Ureter (tissue), 1 donor: Measurements from ENCODE around the gene PLOD2. TPM values are rescaled to one million over a fixed set of nuclear protein-coding genes. Genes with fewer than 3 reads are reported as not detected.
"Not testable (repeated sequence)": the region's sequence is repeated elsewhere in the genome, so short reads cannot be mapped to it uniquely, and the experiment has no call there.

ENCODE experiments used
- DNase-seq: peaks from one replicate; pipeline ENCODE4 v3.0.0-alpha.2; 2020; ENCODE audit warnings: low spot score
- total RNA-seq: library from RNA; stranded (reverse); gene quantifications from one replicate; pipeline ENCODE4 v1.2.4, GENCODE V29; 2023
- donor health status: DM: yes; HTN: yes; CAD: no.

PLOD2 gene
- total RNA-seq, 1 donor from 2014 or later = 17.7 TPM

- no peak for DNase-seq
These were observed 21.3 kb downstream of the PLOD2 start for GRCh38 chr3:146139586-146140110.

- no peak for DNase-seq
These were observed 22.1 kb downstream of the PLOD2 start for GRCh38 chr3:146138902-146139301.

DNA sequence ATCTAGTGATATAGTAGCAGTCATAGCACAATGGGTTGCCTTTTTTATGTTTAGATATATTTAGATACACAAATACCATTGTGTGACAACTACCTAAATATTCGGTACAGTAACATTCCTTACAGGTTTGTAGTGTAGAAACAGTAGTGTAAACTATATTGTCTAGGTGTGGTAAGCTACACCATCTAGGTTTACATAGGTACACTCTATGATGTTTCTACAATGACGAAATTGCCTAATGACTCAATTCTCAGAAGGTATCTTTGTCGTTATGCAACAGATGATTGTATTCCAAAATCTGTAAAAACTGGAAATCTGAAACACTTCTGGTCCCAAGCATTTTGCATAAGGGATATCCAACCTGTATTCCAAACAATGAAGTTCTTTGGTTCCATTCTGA is 24.3 kb downstream of the PLOD2 start:
- no peak for DNase-seq

DNA sequence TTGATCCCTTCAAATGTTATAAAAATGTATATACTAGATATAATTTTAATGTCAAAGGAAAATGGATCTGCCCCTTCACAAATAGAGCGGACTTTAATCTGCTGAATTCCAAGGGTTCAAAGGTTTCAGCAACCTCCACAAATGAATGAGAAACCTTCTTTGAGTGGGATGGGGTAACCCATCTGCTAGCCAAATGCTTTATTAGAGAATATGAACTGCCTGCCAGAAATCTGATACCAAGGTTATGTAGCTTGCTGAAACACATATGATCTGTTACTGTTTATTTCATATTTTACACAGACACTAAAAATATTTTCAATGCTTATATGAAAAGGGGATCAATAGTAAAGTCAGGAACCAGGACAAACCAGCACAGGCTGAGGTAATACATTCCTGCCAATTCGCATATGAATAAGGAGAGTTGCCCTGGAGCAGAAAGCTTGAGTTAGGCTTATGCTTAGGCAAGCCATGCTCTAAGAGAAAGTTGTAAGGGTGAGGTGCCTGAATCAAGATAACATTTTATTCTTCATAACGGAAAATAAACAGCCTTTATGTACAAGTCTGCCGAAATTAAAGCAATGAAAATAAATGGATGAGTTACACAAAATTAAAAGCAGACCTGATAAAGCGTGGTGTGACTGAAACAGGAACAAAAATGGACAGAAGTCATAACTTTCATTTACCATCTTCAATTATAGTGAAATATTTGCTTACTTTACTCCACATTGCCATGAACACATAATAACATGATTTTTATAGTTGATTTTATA is 26.5 kb downstream of the PLOD2 start:
- no peak for DNase-seq

- DNase-seq = no peak
These were observed 27.5 kb downstream of the PLOD2 start for GRCh38 chr3:146133441-146133840.

DNA sequence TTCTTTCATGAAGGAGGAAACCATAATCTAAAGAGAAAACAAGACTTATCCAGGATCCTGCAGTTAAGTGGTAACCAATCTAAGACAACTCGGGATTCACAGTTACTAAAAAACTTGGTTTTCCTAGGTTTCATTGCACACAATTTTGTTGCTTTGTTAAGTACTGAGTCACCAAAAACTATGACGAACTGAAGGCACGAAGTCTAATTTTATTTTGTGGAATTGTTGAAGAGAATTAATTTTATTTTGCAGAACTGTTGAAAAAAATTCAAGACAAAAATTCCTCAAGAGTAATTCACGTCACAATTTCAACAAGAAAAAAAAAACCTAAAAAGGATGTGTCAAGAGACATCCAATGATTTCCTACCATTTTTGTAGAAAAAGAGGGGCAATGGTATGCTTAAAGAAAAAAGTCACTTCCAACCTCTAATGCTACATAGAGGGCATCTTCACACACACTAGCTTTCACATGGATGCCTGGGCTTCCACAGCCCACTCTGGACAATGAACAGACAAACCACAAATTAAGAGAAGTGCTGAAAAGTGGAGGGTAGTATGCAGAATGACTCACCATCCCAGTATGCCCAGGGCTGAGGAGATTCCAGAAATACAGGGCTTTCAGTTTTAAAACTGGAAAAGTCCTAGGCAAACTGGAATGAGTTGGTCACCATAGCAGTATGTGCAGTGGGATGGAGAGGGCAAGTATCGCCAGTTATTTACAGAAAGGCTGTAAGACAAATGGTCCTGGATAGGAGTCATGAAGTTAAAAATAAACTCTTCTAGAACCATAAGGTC is 29.2 kb downstream of the PLOD2 start:
- DNase-seq = no peak

DNA sequence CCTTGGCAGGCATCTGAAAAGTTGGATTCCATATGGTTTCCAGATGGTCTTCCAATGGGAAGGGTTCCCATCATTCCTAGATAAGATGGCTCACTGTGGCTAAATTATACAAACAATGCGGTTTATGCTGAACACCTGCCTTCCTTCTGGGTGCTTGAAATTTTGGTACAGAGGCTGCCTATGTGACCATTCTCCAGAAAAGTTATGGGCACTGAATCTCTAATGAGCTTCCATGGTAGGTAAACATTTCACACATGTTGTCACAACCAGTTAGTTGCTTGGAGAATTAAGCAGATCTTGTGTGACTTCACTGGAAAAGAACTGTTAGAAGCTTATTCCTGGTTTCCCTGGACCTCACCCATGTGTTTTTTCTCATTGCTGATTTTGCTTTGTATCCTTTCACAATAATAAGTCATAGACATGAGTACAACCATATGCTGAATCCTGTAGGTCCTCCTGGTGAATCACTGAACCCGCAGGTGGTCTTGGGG is 30.1 kb downstream of the PLOD2 start:
- no peak for DNase-seq

- DNase-seq = no peak
These were observed 31.2 kb downstream of the PLOD2 start for GRCh38 chr3:146129750-146130149.

- DNase-seq = no peak
These were observed 32.0 kb downstream of the PLOD2 start for GRCh38 chr3:146128939-146129338.

DNA sequence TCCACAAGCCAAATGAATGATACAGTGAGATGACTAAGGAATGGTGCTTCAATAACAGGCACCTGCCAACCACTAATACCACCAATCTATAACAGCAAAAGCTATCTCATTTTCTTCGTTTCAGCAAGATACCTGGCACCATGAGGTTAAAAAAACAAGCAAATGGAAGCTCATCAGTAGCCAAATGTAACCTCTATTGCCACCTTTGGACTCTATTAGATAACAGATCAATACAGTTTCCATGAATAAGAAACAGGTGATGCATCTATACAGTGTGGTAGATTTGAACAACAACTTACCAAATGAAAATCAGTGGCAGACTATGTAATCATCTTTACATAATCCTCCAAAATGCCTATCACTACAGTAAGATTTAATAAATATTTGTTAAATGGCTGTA is 32.8 kb downstream of the PLOD2 start:
- no peak for DNase-seq

GRCh38 chr3:146125951-146126350 is 35.0 kb downstream of the PLOD2 start:
- DNase-seq = no peak

DNA sequence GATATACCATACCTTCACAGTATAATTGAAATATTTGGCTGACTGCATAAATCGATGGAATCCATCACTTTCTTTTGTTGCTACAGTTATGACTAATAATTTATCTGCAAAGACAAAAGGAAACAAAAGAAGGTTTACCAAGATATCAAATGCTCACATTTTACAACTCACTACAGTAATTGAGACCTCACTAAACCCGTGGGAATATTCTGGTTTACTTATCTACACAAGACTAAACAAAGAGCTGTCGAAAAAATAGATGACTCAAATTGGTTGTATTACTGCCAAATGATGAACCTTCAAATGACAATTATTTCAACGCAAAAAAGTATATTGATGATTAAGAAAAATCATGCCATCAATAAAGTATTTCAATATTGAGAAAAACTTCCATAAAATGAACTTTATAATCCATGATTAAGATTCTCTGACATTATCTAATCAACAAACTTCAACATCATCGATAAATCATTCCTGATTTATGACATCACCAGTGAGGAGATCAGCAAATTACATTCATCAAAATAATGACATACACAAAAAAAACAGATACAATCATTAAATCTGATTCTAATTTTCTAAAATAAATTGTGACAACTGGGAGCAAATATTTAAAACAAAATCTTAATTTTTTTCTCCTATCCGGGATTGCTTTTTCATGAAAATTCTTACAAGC is 36.7 kb downstream of the PLOD2 start:
- DNase-seq = no peak

DNA sequence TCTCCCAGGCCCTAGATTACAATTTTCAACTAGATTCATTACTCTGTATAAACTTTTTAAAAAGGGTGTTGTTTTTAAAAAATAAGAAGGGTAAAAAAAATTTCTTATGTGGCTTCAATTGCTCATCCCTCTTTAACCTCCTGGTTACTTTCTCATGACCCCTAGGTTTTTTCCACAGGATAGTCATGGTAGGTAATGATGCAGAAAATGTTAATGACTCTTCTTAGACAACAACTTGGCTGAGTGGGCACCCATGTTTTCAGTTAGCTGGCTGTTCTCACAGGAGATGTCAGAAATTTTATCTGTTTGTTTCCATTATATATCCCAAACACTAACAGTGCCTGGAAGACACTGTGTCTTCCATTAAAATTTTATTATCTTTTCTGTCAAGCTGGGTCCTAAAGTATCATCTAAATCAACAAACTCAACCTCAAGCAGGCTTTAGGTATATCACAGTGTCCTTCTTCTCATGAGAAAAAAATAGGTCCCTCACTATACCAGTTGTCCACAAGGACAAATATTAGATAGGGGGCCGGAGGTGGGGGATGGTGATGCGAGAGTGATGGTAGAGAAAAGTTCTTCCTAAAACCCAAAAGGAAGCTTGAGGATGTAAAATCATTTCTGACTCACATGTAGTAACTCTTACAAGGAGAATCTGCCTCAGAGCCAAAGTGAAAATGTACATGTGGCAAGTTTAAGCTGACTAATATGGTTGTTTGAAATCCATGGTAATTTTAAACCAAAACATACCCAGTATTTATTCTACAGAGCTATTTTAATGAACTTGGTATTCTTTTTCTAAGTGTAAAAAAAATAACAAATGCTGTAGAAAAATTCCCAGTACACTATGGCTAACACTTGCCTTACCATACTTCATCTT is 43.3 kb downstream of the PLOD2 start:
- DNase-seq = no peak

DNA sequence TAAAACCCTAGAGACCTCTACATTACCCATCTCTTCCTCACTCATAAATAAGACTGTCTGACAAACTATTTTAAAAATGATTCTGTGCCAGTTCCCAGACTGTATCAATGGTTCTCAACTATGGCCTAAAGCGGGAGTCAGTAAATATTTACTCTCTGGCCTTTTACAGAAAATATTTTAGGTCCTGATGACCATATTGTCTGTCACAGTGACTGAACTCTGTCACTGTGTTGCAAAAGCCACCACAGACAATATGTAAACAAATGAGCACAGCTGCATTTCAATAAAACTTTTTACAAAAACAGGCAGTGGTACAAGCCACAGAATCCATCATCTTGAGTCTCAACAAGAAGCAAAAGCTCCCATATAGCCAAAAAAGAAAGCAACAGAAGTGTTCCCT is 45.4 kb downstream of the PLOD2 start:
- DNase-seq = no peak

DNA sequence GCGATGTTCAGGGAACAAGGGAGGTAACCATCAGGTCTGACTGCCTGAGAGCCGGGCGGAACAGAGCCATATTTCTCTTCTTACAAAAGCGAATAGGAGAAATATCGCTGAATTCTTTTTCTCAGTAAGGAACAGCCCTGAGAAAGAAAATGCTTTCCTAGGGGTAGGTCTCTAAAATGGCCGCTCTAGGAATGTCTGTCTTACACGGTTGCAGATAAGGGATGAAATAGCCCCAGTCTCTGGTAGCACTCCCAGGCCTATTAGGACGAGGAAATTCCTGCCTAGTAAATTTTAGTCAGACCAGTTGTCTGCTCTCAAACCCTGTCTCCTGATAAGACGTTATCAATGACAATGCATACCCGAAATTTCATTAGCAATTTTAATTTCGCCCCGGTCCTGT is 47.2 kb downstream of the PLOD2 start:
- not testable (repeated sequence) for DNase-seq

GRCh38 chr3:146111337-146111736 is 49.6 kb downstream of the PLOD2 start:
- no peak for DNase-seq

- no peak for DNase-seq
These were observed 50.8 kb downstream of the PLOD2 start for GRCh38 chr3:146110161-146110560.

- DNase-seq = no peak
These were observed 54.0 kb downstream of the PLOD2 start for GRCh38 chr3:146106986-146107385.

GRCh38 chr3:146104068-146104467 is 56.9 kb downstream of the PLOD2 start:
- DNase-seq = no peak

DNA sequence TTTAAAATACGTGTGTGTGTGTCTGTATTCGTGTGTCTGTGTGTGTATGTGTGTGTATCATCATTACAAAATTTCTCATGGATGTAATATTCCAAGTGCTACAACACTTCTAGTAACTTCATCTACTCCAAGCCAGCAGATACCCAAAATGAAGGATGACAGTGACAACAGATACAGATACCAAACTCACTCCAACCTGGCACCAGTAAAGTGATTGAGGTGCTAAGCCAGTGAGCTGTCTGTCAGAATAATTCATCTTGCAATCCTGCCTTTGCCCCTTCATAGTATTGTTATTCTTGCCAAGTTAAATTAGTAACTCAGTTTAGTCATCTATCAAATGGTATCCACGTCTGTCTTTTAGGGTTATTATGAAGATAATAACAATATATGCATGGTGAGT is 58.1 kb downstream of the PLOD2 start:
- no peak for DNase-seq

DNA sequence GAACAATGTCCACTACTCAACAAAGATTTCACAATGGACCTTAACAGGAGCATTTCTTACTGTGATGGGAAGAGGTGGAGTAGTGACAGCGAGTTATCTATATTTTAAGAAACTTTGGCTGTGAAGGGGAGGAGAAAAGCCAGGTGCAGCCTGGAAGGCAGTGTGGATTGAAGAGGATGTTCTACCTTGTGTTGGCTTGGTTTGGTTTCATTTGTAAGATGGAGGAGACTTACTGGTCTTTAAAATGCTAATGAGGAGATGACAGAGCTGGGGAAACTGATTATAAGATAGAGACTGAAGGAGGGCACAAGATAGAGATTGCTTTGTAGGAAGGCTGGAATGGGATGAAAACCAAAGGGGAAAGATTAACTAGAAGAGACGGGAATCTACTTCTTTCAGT is 59.4 kb downstream of the PLOD2 start:
- DNase-seq = no peak
